HG03139 (cell line): Measurements from ENCODE around the gene CACTIN.

ENCODE experiments used
- ATAC-seq: cut with Tn5 transposase; IDR thresholded peaks from one replicate; pipeline ENCODE4 v1.9.1; 2021; ENCODE audit not compliant: unreplicated experiment

The CACTIN gene

GRCh38 chr19:3610745-3611717 is 15.6 kb downstream of the CACTIN start:
- no peak for ATAC-seq

- no peak for ATAC-seq
Observed at GRCh38 chr19:3609779-3610719, 16.5 kb downstream of the CACTIN start.

- ATAC-seq, result no peak
Observed at GRCh38 chr19:3608750-3609322, 17.8 kb downstream of the CACTIN start.

- no peak for ATAC-seq
Observed at GRCh38 chr19:3608079-3608641, 18.4 kb downstream of the CACTIN start.

GRCh38 chr19:3607303-3608078 is 19.1 kb downstream of the CACTIN start:
- no peak for ATAC-seq

- no peak for ATAC-seq
Observed at GRCh38 chr19:3606690-3607289, 19.8 kb downstream of the CACTIN start, which contains the start of gene TBXA2R. TBXA2R (minus strand) TSS chr19:3606875; CDS start chr19:3600634, 6,241 bp downstream.

- no peak for ATAC-seq
Observed at GRCh38 chr19:3606174-3606689, 20.4 kb downstream of the CACTIN start.

- ATAC-seq, result no peak
Observed at GRCh38 chr19:3605770-3606169, 20.8 kb downstream of the CACTIN start.

GRCh38 chr19:3605361-3605760 is 21.2 kb downstream of the CACTIN start:
- ATAC-seq, result no peak

GRCh38 chr19:3604987-3605343 is 21.6 kb downstream of the CACTIN start:
- no peak for ATAC-seq

- no peak for ATAC-seq
Observed at GRCh38 chr19:3604227-3604986, 22.2 kb downstream of the CACTIN start.

GRCh38 chr19:3603121-3603811 is 23.3 kb downstream of the CACTIN start:
- ATAC-seq, result no peak

- no peak for ATAC-seq
Observed at GRCh38 chr19:3601021-3601420, 25.6 kb downstream of the CACTIN start.

GRCh38 chr19:3599776-3600187 is 26.8 kb downstream of the CACTIN start:
- ATAC-seq, result no peak

GRCh38 chr19:3595521-3596061 is 31.0 kb downstream of the CACTIN start:
- no peak for ATAC-seq

GRCh38 chr19:3593156-3593555 is 33.4 kb downstream of the CACTIN start:
- no peak for ATAC-seq

- ATAC-seq, result no peak
Observed at GRCh38 chr19:3591876-3592613, 34.5 kb downstream of the CACTIN start.
